ENCODE measurements around the gene COTL1.

GRCh38 chr16:84596801-84597527, 20.9 kb downstream of the COTL1 start:
- TF ChIP-seq REST (IDR thresholded peaks at IDR 0.05; ENCODE audit: insufficient read depth in 1 of 2, low read depth in 2 of 2, low read length in 2 of 2) (no peak), TAF1 (IDR thresholded peaks at IDR 0.05; ENCODE audit: borderline replicate concordance, insufficient read depth, low read length) (no peak), POLR2AphosphoS5 (IDR thresholded peaks at IDR 0.05; ENCODE audit: low read depth, low read length) (no peak)
